ENCODE results near the gene CD247.

- TF ChIP-seq, protein P1, sequence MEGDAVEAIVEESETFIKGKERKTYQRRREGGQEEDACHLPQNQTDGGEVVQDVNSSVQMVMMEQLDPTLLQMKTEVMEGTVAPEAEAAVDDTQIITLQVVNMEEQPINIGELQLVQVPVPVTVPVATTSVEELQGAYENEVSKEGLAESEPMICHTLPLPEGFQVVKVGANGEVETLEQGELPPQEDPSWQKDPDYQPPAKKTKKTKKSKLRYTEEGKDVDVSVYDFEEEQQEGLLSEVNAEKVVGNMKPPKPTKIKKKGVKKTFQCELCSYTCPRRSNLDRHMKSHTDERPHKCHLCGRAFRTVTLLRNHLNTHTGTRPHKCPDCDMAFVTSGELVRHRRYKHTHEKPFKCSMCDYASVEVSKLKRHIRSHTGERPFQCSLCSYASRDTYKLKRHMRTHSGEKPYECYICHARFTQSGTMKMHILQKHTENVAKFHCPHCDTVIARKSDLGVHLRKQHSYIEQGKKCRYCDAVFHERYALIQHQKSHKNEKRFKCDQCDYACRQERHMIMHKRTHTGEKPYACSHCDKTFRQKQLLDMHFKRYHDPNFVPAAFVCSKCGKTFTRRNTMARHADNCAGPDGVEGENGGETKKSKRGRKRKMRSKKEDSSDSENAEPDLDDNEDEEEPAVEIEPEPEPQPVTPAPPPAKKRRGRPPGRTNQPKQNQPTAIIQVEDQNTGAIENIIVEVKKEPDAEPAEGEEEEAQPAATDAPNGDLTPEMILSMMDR (IDR thresholded peaks at IDR 0.05; ENCODE audit: poor library complexity), result no peak
- TF ChIP-seq EZH2phosphoT487 (IDR thresholded peaks at IDR 0.05; ENCODE audit: low read depth, severe bottlenecking, unreplicated experiment), result no peak
Observed at GRCh38 chr1:167457936-167458584, 60.3 kb downstream of the CD247 start.
